LoVo (cell line): ENCODE data around the gene ATXN1L.
"Not testable (repeated sequence)": the region's sequence is repeated elsewhere in the genome, so short reads cannot be mapped to it uniquely, and the experiment has no call there.

ENCODE experiments used
- DNase-seq: peaks from one replicate; pipeline ENCODE4 v3.0.0-alpha.2; 2016; ENCODE audit warnings: low spot score

The ATXN1L gene

DNA sequence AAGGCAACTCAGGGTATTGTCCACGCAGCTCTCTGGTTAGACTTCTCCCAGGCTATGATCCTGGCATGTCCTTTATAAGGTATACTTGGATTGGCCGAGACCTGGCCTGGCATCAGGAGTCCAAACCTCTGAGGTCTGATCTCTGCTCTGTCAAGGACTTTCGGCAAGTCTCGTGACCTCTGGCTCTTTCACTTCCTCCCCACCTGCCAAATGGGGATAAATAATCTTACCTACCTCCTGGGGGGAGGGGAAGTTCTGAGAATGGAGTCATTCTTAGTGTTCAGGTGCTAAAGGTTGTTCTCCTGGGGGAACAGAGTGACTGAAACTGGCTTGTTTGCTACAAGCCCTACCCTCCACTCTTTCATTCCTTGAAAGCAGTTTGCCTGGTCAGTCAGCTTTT, 7.6 kb downstream of the ATXN1L start:
- no peak for DNase-seq

DNA sequence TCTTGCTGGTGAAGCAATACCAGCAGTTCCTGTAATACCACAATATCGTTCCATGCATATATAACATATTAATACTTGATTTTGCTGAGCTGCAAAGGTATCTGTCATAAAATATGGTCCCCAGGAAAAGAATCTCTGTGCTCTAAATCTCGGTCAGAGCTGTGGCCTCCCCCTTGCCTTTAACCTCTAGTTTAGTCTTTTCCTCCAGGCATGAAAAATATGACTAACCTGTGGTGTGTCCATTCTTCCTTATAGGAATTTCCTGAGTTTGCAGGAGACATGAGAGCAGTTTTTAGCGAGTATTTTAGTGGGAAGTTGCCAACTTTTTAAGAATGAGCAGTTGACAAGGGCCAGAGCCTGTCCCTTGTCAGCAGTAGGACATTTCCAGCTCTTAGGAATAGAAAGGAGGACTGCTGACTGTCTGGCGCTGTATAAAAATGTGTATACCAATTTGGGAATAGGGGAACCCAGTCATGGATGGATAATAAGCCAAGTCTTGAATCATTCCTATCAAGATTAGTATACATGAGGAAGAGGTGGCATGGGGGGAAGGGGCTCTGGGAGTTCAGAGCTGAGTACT, 8.7 kb downstream of the ATXN1L start:
- no peak for DNase-seq

DNA sequence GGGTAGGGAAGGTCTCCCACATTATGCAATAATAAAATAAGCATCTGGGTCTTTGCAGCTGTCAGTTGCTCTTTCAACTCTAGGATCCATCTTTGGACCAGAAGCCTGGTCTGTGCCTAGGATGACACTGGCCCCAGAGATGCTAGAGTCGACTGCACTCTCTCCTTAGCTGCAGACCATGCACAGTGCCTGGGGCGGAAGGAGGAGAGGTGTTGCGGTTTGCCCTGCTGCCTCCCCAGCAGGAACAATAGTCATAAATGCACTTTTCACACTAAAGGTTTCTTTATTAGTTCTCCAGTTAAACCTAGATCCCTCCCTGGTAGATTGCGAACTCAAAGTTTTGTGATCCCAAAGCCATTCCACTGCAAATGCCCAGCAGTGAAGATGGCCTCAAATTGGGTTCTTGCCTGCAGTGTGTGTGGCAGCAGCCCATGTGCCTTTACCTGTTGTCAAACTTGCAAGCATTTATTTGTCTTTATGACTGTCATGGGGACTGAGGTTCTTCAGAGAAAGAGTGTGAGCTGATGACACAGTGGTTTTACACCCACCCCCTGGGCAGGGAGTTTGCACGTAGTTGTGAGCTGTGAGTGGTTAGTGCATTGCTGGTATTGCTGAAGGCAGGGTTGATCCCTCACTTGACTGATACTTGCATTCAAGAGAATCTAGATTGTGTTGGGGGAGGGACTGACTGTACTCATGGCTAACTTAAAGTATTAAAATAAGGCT, 10.3 kb downstream of the ATXN1L start:
- no peak for DNase-seq

DNA sequence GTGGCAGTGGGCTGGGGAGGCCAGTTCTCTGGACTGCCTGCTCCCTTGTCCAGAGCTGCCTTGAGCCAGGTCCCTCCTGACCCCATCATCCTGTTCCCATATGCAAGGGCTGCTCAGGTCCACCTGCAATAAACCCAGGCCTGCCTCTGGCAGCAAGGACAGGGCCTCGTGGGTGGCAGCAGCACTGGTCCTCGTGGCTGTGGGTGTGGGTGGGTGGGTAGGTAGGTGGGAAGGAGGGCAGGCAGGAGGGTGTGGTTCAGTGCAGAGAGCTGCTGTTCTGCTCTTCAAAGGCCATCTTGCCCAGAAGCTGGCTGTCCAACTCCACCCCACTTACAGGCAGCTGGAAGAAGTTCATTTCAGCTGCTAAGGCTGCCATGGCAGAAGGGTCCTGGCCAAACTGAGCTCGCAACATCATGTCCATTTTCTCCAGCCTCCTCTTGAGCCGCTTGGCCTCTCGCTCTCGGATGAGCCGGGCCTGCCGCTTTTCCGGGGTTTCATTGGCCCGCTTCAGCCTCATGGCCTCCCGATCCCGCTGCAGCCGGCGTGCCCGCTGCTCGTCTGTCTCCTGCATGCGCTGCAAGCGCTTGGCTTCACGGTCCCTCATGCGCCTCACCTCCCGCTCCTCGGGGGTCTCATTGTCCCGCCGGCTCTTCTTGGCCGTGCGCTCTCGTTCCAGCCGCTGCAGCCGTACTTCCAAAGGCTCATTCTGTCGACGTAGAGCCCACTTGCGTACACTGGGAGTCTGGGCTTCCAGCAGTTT, 14.2 kb downstream of the ATXN1L start:
- no peak for DNase-seq

DNA sequence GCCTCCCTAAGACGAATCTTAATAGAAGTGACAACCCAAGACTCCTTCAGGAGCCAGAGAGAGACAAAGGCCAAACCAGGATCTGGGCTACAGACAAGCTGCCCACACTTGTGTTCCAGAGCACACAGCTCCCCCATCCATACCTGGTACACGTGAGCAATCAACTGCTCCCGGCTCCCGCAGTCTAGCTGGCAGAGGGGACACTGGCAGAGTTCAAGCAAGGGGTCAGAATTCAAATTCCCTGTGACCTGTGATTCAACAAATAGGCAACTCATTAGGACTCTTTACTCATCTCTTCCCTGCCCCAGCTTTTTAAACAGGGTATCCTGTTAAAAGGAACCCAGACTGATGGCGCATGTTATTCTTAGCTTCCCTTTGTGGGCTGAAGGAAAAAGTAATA, 18.2 kb downstream of the ATXN1L start:
- no peak for DNase-seq

DNA sequence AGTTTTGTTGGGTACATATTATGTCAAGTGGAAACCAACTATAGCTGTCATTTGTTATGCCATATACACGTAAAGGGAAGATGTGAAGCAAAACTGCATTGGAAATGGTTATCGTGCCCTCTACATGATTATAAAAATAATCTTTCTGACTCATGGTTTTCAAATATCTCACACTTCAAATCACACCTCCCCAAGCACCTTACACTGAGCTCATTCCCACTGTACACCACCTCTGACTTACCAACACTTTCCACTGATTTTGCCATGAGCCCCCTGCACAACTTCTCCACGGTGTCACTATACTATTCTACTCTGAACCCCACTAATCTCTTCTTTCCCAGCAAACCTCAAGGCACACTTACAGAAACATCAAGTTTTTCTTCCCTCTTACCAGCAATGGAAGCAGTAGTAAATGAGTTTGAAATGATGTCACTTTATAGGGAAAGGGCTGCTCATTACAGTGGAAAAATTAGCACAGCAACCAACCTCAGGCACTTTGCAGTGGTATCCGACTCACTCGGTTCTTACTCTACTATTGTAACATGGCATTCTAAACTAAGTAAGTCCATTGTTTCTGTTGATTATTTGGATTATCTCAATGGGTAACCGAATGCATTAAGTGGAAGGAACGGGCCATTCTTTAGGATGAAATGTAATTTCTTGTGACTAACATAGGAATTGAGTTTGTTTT, 19.5 kb downstream of the ATXN1L start:
- DNase-seq, result no peak

DNA sequence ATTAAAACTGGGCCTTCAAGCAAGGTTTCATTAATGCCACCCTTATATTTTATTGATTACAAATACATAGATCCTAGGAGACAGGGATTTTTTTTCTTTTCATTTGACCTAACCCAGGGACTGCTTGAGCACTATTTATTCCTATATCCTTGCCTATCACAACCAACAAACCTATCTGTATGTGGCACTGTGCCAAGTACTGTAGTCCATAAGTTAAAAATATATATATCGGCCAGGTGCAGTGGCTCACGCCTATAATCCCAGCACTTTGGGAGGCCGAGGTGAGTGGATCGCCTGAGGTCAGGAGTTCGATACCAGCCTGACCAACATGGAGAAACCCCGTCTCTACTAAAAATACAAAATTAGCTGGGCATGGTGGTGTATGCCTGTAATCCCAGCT, 21.4 kb downstream of the ATXN1L start:
- DNase-seq, result not testable (repeated sequence)

DNA sequence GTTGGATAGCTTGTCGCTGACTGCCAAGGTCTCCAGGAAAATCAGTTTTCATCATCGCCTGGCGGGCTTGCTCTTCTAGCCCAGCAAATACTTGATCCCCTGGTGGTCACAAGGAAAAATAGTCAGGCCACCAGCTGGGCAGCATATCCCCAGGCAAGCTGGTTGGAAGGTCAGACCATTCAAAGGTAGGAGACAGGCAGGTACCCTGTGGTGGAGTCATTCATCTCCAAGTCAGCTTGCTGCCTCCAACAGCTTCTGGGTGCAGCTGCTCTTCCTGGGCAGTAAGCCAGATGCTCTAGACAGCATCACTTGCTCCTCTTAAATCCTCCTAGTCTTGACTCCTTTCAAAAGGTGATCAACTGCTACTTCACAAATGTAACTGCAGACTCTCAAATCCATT, 22.2 kb downstream of the ATXN1L start:
- no peak for DNase-seq

DNA sequence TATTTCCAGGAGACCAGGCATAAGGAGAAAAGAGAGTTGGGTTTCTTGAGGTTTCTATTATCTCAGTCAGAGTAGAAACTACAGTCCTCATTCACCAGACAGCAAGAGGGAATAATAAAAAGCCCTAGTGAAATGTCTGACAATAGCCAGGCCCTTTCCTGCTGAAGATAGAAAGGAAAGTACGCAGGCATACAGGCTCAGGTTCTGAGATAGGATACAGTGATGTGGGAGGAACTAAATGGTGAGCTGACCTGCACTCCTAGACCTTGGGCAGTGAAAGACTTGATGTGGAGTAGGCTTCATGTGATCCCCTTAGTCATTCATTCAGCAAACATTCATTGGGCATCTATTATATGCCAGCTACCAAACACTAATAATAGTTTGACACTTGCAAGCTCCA, 23.3 kb downstream of the ATXN1L start:
- DNase-seq, result no peak

DNA sequence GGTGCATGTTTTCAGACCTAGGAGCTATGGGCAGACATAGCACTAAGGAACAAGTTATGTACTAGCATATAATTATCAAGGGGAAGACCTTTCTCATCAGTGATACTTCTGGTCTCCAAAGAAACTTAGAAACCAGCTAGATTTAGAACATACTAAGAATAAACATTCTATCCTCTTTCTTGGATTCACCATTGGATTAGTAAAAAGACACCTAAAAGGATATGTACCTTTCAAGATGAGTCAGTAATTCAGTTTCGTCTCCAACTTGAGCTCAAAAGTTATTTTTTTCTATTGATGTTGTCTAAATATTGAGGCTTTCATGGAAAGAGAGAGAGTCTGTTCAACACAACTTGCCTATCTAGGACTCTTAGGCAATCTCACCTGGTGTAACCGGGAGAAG, 25.0 kb downstream of the ATXN1L start:
- DNase-seq, result no peak

DNA sequence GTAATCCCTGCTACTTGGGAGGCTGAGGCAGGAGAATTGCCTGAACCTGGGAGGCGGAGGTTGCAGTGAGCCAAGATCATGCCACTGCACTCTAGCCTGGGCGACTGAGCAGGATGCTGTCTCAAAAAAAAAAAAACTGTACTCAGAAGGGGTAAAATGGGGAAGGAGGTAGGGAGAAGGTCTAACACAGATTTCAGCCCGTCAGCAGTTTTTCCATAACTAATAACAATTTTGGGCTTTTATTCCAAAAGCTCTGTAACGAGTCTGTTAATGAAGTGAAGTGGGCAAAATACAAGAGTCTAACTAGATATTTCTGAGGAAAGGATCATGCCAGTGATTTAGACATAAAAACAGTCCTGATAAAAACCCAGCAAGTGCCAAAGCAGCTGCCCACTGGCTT, 27.4 kb downstream of the ATXN1L start:
- no peak for DNase-seq

DNA sequence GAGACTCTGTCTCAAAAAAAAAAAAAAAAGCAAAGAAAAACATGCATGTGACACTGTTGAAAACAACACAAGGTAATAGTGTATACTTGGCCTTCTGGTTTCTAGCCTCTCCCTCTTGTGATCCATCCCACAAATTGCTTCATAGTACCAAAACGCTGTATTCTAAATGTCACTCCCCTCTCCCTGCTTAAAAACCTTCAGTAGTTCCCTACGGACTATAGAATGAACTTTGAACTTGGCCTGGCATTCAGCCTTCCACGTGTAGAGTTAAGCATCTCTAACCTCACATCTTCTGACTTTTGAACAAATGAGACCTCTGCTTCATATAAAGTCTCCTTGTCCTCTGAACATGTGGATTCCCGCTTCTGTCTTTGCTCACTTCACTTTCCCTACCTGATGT, 33.1 kb downstream of the ATXN1L start:
- DNase-seq, result no peak

DNA sequence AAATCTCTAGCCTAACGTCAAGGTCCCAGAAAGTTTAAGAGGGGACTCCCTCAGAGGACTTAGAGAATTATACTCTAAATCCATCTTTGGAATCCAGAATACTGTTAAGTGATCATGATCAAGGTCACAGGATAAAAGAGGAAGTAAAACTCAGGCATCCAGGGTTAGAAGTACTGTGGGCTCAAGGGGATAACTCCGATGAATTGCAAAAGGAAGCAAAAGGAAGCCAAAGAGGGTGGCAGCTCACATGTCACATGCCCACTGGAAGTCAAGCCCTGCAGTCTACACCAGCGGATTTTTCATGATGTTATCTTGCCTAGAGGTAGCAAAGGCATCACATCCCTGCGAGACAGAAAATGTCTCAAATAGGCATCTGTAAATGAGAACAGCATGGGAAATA, 34.4 kb downstream of the ATXN1L start:
- no peak for DNase-seq

DNA sequence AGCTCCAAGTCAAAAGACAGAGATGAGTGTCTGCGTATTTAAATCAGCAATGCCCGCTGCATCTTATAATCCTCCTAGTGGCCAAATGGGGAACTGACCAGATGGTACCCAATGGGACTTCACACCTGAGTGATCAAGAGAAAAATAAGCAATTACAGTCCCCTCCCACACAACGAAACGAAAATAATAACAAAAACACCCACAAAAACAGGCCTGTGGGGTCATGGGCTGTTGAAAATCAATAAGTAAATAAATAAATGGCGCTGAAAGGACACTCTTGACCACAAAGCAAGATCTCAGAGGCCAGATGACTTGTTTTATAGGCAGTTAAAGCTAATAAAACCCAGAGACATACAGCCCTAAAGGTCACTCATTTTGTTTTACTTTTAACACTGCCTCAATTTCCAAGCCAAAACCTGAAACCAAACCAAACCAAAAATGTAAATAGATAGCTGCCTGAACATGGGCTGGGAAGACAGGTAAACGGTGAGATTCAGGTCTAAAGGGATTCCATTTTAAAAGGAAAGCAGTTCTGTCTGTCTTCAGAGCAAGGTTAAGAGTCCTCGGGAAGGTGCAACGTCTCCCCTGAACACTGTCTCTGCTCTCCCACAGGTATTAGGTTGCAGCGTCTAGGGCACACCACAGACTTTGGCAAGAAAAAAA, 36.9 kb downstream of the ATXN1L start:
- peak; percentile 77 for DNase-seq

DNA sequence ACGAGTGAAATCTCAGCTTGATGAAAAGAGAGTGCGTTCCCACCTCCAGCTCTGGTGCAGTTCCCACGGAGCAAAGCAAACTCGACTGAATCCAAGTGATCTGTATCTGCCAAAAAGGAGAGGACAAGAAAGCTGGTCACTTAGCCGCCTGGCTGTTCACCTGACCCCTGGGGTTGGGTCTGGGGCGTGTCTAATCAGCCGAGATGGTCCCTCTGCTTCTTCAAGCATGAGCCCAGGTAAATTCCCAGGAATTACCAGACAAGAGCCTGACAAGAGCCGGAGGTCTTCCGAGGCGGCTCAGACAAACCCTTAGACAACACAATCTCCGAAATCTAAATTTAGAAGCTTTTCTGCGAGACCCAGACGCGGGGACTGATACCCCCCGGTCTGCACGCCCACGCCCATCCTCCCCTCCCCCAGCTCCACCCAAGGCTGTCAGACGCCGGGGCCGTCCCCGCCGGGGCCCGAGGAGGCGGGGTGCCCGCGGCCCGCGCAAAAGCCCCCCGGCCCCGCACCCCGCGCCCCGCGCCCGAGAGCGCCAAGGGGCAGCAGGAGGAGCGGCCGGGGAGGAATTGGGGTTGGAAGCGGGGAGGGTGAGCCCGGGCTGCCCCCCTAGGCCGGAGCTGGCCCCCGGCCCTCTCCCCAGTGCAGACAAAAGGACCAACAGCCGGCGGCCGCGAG, 37.5 kb downstream of the ATXN1L start:
- peak; percentile 24 for DNase-seq

DNA sequence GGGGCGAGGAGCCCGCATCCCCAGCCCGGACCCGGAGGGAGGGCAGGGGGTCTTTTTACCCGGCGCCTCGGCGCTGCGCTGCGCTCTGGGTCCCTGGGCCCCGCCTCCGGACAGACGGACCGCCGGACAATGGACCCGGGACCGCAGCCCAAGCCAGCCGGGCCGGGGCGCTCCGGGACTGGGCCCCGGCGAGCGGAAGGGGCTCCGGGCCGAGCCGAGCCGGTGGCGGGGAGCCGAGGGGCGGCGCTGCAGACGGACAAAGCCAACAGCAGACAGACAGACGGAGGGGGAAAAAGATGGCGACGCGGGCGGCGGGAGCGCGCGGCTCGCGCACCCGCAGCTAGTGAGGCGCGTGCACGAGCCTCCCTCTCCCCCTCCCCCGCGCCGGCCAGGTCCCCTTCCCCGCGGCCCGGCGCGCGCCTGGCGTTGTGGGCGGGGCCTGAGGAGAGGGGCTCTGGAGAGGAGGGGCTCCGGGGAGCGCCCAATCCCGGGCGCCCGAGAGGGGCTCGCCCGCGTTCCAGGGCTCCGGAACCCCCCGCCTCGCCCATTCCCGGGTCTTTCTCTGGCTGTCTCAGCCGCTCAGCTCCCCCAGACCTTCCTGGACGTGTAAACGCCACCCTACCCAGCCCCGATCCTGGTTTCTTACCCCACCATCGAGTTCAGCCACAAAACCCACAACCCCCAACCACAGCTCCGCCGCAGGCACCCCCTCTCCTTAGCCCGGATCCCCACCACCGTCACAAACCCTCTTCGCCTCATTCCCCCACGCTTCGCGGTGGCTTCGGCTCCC, 38.3 kb downstream of the ATXN1L start, which contains the start of gene ZNF821:
ZNF821 (minus strand) TSS at position 334 of the 790 bp plus-strand sequence. CDS start 4,236 bp downstream, outside the sequence.
- peak; percentile 65 for DNase-seq

DNA sequence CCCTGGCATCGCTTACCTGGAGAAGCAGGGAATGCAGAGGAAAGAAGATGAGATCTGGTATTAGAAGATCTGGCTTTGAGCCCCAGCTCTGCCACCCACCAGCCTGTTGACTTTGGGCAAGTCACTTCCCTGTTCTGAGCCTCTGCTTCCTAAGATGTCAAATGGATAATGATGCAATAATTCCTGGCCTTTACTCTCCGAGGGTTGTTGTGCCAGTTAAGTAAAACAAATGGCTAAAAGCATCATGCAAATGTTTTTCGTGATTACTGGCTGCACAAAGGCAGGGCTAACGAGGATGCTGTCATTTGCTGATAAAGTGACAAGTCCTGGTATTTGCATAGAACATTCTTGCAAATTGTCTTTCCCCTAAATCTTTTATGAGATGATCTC, 39.5 kb downstream of the ATXN1L start:
- DNase-seq, result no peak

DNA sequence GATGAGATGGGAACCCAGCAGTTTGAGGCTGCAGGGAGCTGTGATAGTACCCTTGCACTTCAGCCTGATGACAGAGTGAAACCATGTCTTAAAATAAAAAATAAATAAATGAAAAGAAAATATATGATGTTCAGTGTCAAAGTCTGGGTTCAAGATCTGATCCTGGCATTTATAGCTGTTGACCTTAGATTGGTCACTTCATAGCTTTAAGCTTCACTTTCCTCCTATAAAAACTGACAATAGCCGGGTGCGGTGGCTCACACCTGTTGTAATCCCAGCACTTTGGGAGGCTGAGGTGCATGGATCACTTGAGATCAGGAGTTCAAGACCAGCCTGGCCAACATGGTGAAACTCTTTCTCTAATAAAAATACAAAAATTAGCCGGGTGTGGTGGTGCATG, 43.4 kb downstream of the ATXN1L start:
- no peak for DNase-seq

DNA sequence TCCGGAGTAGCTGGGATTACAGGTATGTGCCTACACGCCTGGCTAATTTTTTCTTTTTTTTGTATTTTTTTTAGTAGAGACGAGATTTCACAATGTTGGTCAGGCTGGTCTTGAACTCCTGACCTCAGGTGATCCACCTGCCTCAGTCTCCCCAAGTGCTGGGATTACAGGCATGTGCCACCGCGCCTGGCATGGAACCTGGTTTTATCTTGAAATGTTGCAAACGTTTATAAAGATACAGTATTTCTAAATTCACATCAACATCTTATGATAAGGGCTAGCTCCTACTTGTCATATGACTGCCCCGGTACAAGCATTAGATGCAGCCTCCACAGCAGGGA, 48.1 kb downstream of the ATXN1L start:
- no peak for DNase-seq

DNA sequence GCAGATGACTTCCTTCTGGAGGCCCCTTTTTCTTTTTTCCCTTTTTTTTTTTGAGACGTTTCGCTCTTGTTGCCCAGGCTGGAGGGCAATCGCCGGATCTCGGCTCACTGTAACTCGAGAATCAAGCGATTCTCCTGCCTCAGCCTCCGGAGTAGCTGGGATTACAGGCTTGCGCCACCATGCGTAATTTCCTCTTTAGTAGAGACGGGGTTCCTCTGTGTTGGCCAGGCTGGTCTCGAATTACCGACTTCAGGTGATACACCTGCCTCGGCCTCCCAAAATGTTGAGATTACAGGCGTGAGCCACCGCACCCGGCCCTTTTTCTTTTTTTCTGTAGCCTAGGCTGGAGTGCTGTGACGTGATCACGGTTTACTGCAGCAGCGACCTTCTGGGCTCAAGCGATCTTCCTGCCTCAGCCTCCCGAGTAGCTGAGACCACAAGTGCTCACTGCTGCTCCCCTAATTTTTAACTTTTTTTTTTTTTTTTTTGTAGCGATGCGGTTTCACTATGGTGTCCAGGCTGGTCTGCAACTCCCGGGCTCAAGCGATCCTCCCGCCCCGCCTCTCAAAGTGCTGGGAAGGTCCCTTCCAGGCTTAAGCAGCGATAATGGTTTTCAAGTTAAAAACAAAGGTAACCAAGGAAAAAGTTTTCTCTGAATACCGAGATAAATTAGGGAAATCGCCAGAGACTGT, 48.6 kb downstream of the ATXN1L start:
- DNase-seq, result peak; percentile 31
